Brain pericyte (primary cell): ENCODE results near the gene NUDCD3.
"Not testable (repeated sequence)": the region's sequence is repeated elsewhere in the genome, so short reads cannot be mapped to it uniquely, and the experiment has no call there.

ENCODE experiments used
- DNase-seq: peaks from one replicate; pipeline ENCODE4 v3.0.0-alpha.2; 2012; ENCODE audit warnings: low read depth, low spot score

NUDCD3 gene

DNA sequence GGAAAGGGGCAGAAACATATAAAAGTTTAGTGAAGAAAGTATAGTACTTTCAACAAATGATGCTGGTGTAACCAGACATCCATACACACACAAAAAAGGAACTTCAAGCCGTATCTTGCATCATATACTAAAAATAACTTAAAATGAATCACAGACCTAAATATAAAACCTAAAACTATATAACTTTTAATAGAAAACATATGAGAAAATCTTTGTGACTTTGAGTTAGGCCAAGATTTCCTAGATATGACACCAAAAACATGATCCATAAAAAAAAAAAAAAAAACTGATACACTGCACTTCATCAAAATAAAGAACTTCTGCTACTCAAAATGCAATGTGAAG, 40.9 kb downstream of the NUDCD3 start:
- DNase-seq: no peak

DNA sequence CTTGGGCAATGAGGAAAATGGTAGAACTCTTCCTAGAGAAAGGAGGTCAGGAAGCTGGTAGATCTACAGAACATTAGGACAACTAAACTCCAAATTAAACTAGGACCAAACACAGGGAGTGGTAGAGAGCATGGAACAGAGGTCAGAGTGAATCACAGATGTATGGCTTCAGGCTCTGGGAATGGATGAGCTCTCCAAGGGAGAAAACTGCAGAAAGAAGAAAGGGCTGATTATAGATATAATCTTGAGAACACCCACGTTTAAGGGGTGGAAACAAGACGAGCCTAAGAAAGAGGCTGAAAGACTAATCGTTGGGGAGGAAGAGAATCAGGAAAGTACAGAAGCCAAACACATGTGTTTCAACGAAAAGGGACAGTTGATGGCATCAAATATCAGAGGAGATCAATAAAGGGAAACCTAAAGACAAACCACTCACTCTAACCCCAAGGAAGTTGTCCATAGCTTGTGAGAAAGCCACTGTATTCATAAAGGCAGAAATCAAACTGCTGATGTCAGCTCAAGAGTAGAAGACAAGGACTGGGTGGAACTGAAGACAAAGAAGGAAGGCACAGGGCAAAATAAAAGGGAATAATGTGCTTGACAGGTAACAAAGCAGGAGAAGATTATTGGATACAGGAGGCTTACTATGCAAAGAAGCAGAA, 41.4 kb downstream of the NUDCD3 start:
- no peak for DNase-seq

DNA sequence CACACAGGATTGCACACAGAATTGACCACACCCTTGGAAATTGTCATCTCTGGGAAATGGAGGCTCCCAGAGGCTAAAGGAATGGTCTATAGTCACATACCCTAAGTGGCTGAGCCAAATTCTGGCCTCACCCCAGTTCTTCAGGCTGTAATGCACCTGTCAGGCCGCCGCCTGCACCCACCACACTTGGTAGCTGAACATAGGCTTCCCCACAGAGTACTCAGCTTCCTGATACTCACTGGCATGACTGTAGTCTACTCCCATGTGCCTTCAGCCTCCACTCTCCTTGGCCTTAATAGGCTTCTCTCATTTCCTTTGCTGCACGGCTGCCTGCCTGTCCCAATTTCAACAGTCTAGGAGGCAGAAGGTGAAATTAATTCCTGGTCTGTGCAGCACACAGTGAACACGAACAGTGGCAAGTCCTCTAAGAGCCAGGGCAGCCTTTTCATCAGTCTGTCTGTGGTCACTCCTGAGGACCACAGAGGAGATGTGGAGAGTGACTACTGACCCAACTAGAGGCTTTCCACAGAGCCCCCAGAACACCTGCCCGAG, 42.5 kb downstream of the NUDCD3 start:
- no peak for DNase-seq

DNA sequence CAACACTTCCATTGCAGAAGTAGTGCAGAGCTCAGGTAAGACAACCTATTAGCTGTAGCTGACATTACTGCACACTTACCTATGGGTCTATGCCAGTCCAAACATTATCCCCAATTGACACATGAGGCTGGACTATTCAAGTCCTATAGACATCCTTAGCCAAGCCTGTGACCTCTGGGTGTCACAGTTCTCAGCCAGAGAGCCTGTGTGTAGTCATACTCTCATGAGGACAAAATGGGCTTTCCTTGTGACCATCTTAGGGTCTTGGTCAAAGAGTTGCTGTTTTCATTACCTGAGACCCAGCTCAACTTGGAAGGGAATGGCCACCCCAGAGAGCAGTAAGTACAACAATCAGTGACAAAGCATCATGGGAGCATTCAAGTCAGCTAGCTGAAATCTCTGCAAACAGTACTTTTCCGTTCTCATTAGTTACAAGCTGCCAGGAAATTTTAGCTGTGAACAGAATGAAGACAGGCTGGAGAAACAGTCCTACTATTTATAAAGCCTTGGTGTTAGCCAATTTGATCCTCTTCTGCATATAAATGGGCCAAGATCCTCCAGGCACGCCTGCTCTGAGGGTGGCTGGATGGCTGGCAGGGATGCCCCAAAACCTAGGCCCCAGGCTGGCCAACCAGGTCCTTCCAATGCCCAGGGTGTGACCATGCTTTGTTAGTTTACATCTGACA, 44.3 kb downstream of the NUDCD3 start:
- no peak for DNase-seq

DNA sequence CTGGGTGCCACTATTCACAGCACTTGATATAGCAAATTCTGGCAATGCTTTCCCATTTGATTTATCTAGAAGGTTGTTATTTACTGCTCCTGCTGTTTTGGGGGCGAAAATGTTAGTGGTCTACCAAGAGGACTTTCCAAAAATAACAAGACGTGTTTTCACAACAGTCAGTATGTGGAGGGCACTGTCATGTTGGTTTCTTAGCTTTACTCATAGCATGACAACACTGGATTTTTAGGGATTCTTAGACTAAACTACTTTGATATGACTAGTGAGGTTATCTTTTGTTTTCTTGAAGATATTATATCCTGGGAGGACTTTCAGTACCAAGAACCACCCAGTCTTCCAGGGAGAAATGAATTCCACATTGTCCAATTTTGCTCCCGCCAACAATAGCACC, 49.4 kb downstream of the NUDCD3 start:
- DNase-seq: peak; percentile 15

DNA sequence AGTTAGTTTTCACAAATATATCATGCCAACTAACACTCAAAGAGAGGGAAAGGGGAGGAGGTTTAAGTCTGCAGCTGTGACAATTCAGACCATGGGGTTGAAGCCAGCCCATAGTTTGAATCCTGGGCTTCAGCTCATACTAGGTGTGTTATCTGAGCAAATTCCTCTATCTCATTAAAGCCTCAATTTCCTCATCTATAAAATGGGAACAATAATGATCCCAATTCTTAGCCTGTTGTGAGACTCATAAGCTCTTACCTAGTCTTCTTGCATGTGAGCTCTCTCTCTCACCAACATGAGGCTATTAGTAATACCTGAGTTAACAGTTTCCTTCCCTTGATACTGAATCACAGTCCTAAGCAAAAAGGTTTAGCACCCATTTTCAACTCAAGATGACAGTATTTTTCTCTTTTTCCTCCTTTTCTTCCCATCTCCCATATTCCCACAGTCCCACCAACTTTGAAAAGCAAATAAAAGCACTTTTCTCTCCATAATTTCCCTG, 49.8 kb downstream of the NUDCD3 start:
- DNase-seq: no peak

DNA sequence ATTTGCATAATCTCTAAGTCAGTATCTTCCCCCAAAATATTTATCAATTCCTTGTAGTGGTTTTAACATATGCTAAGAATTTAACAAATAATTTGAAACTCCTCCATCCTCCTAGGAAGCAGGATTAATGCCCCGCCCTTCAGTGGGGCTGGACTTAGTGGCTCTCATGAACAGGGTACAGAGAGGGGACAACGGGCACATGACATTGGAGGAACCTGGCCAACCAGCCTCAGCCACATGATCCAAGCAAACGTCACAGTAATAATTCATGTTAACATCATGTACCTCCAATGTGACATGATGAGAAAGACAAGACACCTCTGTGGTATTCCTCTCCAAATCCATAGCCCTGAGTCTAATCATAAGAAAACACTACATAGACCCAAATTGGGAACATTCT, 50.5 kb downstream of the NUDCD3 start:
- no peak for DNase-seq

DNA sequence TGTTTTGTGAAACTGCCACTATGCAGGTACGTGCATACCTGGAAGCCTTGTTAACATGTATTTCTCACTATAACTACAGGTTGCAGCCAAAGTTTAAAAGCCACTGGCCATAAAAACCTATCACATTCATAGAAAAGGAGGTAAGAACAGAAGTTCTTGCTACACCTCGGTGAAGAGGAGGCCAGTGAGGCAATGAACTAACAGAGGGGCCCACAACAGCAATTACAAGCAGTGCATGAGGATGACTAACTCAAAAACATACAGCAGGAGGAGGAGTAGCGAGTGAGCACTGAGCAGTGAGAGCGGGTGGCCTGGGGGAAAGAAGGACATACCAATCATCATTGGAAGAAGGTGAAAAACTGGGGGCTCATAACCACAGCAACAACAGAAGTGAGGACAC, 51.6 kb downstream of the NUDCD3 start:
- DNase-seq: no peak

DNA sequence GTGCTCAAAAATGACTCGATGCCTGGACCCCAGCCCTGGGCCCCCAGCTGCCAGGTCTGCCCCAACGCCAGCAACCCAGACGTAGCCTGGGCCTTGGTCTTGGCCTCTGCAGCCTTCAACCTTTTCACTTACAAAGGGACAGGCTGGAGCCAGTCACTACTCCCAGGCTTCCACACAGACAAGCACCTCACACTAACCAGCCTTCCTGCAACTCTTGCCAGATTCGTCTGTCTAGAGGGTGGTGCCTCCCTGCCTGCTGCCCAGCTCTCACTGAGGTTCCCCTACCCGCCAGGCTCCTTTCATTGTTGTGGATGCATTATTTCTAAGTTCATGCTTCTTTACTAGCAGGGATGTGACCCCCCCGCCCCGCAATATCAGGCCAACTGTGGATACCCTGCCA, 56.3 kb downstream of the NUDCD3 start:
- no peak for DNase-seq

DNA sequence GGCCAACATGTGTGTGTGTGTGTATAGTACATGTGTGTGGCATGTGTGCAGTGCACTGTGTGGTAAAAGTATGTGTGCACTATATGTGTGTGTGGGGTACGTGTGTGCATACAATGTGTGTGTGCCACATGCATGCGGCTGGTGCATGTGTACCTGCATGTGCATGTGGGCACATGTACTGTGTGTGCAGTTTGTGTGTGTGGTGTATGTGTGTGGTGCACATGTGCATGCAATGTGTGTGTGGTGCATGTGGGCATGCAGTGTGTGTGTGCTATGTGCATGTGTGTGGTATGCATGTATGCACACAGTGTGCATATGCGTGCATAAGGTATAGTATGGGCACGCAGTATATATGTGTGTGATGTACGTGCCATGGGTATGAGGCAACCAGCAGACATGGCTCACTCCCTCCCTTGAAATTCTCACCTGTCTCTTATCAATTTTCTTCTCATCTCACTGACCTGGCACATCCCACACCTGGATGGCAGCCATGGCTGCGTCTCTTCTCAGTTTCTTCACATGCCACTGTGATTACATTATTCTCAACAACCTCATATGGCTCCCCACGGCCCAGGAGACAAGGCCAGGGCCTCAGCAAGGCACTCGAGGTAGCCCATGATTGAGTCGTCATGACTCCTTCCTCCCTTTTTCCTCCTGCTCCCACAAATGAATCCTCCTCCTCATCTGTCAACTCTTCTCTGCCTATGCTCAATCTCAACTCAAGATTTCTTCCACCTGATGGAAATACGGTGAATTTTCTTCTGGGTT, 57.0 kb downstream of the NUDCD3 start:
- no peak for DNase-seq

DNA sequence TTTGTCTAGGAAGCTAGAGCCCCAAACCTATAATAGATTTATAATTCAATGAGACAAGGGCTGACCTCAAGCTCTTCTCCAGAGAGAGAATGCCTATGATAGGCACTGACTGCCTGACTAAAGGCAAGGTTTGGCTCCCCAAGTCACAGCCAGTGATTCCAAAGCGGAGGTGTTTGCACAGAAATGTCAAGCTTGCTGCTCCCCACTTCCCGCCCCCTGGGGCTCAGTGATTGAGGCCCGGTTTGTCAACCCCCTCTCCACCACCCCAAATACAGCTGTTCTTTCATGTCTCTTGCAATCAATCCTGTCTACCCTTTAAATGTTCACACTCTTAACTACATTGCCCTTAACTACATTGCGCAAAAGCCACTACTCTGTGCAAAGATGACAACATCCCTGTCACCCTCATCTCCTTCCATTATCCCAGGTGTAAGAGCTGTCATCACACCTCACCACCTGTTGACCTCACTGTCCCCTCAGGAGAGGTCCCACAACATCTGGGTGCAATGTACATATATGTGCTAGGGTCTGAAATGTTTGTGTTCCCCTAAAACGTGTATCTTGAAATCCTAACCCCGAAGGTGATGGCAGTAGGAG, 58.0 kb downstream of the NUDCD3 start:
- DNase-seq: no peak

DNA sequence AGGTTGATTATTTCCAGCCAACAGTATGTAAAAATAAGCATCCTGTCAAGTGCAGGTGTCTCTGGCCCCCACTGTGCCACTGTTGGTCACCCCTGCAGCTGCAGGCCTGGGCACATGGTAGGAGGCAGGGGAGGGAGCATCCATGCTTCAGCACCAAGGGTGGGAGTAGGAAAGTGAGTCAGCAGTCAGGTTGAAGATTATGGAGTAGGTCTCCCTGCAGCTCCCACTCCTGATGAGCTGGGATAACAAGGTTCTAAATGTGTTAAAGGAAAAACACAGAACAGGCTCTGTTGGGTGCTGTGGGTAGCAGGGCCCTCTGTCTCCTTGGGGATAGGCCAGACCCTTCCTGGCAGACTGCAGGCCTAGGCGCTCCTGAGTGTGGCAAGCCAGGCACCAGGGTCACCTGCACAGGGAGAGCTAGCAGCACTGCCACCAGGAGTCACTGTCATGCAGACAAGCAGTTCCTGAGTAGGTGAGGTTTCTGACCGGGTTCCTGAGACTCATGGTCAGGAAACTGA, 59.3 kb downstream of the NUDCD3 start:
- DNase-seq: no peak

DNA sequence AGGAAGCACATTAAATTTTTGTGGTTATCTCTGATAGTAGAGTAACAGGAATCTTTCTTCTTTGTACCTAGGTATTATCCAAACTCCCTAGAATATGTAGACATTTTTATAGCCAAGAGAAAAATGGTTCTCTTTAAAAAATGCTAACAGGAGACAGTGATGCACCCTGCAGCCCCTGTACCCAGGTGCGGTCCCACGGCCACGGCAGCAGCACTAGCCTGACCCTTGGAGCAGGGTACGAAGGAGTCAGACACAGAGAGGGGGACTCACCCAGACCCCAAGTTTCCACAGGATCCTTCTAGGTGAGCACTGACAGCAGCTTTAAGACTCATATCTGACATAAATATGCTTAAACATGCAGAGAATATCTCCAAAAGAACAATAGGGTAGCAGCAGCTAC, 60.4 kb downstream of the NUDCD3 start:
- DNase-seq: no peak

DNA sequence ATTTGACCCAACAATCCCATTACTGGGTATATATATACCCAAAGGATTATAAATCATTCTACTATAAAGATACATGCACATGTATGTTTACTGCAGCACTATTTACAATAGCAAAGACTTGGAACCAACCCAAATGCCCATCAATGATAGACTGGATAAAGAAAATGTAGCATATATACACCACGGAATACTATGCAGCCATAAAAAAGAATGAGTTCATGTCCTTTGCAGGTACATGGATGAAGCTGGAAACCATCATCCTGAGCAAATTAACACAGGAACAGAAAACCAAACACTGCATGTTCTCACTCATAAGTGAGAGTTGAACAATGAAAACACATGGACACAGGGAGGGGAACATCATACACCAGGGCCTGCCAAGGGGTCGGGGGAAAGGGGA, 65.7 kb downstream of the NUDCD3 start:
- not testable (repeated sequence) for DNase-seq

DNA sequence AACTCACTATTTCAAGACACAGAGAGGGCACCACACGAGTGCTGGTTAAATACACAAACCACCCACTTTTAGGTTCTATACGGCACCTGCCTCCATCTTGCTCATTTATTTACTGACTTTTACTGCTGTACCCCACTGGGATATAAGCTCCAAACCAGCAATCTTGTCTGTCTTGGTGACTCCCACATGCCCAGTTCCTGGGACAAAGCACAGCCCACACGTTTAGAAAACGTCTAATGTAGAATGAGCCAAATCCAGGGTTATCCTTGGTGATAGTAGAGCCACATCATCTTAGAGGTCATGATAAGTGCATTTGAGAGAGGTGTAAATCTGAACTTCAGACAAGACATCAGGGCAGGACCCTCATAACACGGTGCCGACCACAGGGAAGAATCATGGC, 73.5 kb downstream of the NUDCD3 start:
- no peak for DNase-seq

DNA sequence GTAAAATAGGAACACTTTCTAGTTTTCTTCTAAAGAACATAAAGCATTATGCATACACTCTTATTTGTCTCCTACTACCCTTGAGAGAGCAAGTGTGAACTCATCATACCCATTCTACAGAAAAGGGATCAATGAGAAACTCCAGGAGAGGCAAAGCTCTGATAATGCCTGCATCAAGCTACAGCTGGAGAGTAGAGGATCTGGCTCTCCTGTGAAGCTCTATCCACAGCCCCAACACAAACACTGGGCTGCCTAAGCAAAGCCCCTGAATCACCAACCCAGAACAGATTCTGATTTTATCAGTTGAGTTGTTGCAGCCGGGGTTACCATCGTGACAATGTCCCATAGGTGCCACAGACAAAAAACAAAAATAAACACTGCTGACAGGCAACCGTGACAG, 74.9 kb downstream of the NUDCD3 start:
- DNase-seq: no peak

DNA sequence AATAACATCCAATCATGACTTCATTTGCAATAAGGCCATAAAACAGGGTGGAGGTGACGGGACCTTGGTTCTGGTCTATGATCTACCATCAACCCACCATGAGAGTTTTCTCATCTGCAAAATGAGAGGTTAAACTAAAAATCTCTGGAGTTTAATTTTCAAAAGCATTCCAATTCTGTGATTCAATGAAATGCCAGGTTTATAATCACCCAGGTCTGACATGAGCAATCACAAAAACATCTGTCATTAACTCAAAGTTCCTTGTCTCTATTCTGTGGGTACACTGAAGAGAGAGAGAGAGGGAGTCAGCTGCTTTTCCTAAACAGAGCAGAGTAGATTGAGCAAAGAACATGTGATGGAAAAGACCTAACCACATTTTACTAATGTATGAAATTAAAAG, 75.4 kb downstream of the NUDCD3 start:
- no peak for DNase-seq

DNA sequence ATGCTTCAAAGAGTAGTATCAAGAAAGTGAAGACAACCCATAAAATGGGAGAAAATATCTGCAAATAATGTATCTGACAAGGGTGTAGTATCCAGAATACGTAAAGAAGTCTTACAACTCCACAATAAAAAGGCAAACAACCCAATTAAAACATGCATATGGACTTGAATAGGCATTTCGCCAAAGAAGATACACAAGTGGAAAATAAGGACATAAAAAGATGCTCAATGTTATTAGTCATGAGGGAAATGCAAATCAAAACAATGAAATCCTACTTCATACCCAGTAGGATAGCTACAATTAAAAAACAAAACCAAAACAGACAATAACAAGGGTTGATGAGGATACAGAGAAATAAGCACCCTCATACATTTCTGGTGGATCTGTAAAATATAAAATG, 79.2 kb downstream of the NUDCD3 start:
- no peak for DNase-seq

DNA sequence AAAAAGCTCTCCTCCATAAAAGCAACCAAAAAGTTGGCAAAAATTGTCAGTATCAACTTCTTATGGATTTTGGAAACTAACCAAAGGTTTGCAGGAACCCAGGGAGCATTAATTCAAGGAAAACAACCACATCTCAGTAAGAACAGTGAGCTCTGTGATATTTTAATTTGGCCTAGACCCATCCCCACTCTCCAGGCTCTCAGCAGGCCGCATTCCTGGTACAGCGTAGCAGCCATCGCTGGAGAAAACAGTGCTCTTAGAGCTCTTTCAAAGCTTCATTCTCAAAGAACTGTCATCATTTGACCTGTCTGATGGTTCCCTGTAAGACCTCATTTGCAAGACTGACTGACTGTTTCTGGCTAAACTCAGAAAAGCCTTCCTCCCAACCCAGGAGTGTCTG, 81.9 kb downstream of the NUDCD3 start:
- DNase-seq: peak; percentile 32

DNA sequence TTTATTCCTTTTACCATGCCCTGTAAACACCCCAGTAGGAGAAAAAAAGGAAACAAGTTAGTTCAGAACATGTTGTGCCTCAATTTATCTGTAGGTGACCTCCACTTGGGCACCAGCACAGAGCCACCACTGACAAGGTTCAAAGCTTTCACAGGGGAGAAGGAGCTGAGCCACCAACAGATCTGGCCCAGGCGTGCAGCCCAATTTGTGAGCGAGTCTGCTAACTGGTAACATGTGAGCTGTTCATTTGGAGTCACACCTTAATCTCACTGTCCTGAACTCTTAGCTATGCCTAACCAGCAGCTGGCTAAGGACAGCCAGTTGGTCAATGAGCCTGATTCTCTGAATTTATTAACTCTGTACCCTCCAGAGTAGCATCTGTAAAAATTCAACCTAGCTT, 86.7 kb downstream of the NUDCD3 start:
- DNase-seq: no peak

DNA sequence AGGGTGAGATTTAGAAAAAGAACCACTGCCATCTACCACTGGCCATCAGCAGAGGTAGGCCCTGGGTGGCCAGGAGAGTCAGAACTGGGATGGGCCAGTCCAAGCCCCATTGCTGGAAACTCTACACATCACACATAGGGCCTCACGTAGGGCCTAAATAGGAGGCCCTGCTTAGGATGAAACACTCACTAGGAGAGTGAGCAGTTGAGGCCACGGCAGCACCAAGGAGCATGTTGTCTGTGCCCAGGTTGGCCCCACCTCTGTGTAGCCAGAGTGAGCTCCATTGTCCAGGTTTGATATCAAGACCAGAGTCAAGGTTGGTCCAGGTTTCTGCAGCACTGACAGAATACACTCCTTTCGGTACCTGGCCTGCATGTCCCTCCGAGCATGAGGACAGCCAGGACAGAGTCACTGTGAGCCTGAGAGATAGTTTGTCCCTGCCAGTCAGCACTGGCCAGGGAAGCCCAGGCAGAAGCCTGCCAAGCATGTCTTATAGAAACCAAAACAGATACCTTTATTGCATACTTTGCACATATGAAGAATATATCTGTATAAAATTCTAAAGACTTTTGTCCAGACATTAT, 87.2 kb downstream of the NUDCD3 start:
- no peak for DNase-seq
